Nephron (organoid): Measurements from ENCODE around the gene TNS1.
A peak's percentile ranks its signal among the peaks of the same experiment; 100 is the strongest.

Experiments used
- H3K27ac Mint-ChIP-seq, 3 experiments: 2 replicates each; pipeline ENCODE4 v1.8.0; 2020; ENCODE audit warnings: mixed read lengths in 3 of 3, mild to moderate bottlenecking in 2 of 3, moderate library complexity in 1 of 3
- H3K27me3 Mint-ChIP-seq: 2 replicates; pipeline ENCODE4 v1.8.0; 2021; ENCODE audit warnings: low read depth, mild to moderate bottlenecking, moderate library complexity, mixed read lengths
- H3K36me3 Mint-ChIP-seq: 2 replicates; pipeline ENCODE4 v1.8.0; 2020; ENCODE audit warnings: low read depth, mixed read lengths
- H3K4me1 Mint-ChIP-seq: 2 replicates; pipeline ENCODE4 v1.8.0; 2020; ENCODE audit warnings: mixed read lengths
- H3K4me3 Mint-ChIP-seq, 3 experiments: 2 replicates each; pipeline ENCODE4 v1.8.0; 2020; ENCODE audit warnings: mild to moderate bottlenecking in 3 of 3, mixed read lengths in 3 of 3, moderate library complexity in 2 of 3
- H3K9me3 Mint-ChIP-seq: 2 replicates; pipeline ENCODE4 v1.8.0; 2020; ENCODE audit warnings: mixed read lengths
- CTCF ChIP-seq, 3 experiments: fragments of 200-600 bp; sonication (generic); IDR thresholded peaks; one replicate each; pipeline ENCODE4 v1.5.0; 2021; ENCODE audit warnings: antibody characterized with exemption in 3 of 3; ENCODE audit not compliant: unreplicated experiment in 3 of 3

The TNS1 gene

GRCh38 chr2:217914878-217915277 lies 87.9 kb downstream of the TNS1 start:
- Mint-ChIP-seq H3K4me1 (peaks cover 86% of the 10 kb centered on the region), H3K27ac (peak overlapping the region in 2 of 3 experiments; percentile 43 to 47), H3K27me3 (peaks cover 4% of the 10 kb centered on the region), H3K9me3 (no peaks in the 10 kb centered on the region), H3K36me3 (peaks cover 4% of the 10 kb centered on the region), H3K4me3 (no peak overlapping the region)
- TF ChIP-seq CTCF (IDR thresholded peaks at IDR 0.05; ENCODE audit: unreplicated experiment in 3 of 3) = no peak

DNA sequence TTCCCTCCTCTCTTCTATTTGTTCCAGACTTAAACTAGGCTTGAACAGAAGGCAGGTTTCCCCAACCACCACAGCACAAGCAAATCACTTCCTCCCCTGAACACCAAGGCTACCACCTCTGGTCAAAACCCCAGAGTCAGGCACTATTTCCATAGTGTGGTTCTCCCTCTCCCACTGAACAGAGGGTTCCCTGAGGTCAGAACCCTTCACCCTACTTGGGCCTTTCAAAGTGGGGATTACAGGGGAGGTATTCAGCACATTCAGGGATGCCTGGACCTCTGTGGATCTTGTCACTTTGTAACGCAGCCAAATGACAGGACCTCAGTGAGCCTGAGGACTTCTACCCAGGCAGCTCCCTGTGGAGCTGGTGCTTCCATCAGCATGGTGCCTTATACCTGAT lies 88.7 kb downstream of the TNS1 start:
- Mint-ChIP-seq H3K4me3 (no peak overlapping the region), H3K27ac (peak overlapping the region; percentile 24 to 35 (median 27)), H3K9me3 (no peaks in the 10 kb centered on the region), H3K27me3 (peaks cover 4% of the 10 kb centered on the region), H3K4me1 (peaks cover 91% of the 10 kb centered on the region), H3K36me3 (peaks cover 4% of the 10 kb centered on the region)
- no peak for TF ChIP-seq CTCF (IDR thresholded peaks at IDR 0.05; ENCODE audit: unreplicated experiment in 3 of 3)

DNA sequence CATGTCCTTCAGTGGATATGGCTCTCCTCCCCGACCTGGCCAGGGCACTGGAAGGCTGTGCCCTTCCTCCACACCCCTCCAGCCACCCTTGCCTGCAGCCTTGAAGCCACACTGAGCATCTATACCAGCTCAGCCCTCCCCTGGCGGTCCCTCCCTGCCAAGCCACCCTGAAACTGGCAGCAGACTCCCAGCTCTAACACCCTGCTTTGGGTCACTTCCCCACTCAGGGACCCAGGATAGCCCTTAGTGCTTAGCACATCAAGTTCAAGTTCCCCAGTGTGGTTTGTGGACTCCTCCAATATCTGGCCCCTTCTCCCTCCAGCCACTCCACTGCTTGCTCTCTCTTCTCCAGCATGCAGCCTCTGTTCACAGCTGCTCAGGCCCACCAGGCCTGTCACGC lies 89.4 kb downstream of the TNS1 start:
- H3K4me3 Mint-ChIP-seq = no peak overlapping the region
- H3K27me3 Mint-ChIP-seq = peaks cover 4% of the 10 kb centered on the region
- peak overlapping the region; percentile 24 to 35 (median 27) for H3K27ac Mint-ChIP-seq
- peaks cover 85% of the 10 kb centered on the region for H3K4me1 Mint-ChIP-seq
- peaks cover 4% of the 10 kb centered on the region for H3K36me3 Mint-ChIP-seq
- H3K9me3 Mint-ChIP-seq = no peaks in the 10 kb centered on the region
- TF ChIP-seq CTCF (IDR thresholded peaks at IDR 0.05; ENCODE audit: unreplicated experiment in 3 of 3) = no peak

- Mint-ChIP-seq H3K9me3 (no peaks in the 10 kb centered on the region), H3K4me1 (peaks cover 81% of the 10 kb centered on the region), H3K36me3 (peaks cover 4% of the 10 kb centered on the region), H3K27me3 (peaks cover 3% of the 10 kb centered on the region), H3K27ac (peak overlapping the region; percentile 32 to 84 (median 39)), H3K4me3 (peak overlapping the region in 1 of 3 experiments; percentile 22)
- no peak for TF ChIP-seq CTCF (IDR thresholded peaks at IDR 0.05; ENCODE audit: unreplicated experiment in 3 of 3)
Observed at GRCh38 chr2:217912098-217913024, 90.4 kb downstream of the TNS1 start.

DNA sequence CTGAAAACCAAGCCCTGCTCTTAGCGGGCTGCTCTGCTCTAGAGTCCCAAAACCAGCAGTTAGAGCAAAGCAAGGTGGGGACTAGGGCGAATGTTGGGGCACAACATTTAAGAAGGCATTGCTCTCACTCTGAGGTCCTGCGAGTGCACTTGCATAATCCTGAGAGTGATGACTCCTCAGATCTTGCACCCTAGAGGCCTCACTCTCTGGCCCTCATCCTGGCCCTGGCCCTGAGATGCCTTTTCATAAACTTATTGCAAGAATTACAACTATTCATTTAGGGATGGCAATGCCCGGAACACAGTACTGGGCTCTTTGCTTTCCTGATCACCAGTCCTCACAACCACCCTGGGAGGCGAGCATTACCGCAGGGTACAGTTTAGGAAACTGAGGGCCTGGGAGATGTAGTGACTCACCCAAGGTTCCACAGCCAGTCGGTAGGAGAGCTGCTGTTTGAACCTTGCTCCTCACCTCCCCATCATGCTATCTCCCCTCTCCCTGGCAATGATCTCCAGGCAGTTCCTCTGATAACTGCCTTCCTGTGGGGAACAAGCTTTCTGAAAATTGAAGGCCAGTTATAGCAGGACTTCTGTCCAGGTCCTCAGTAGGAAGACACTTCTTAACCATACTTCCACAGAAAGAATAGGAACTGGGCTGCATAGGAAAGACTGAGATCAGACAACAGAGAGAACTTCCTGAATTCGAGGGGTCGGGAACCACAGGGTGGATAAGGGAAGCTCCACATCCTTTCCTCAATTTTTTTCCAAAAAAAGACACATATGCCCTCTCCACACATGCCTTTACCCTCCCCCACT lies 91.3 kb downstream of the TNS1 start:
- no peak overlapping the region for H3K4me3 Mint-ChIP-seq
- no peaks in the 10 kb centered on the region for H3K27me3 Mint-ChIP-seq
- no peak for TF ChIP-seq CTCF (IDR thresholded peaks at IDR 0.05; ENCODE audit: unreplicated experiment in 3 of 3)
- H3K4me1 Mint-ChIP-seq = peaks cover 72% of the 10 kb centered on the region
- H3K27ac Mint-ChIP-seq = peak overlapping the region; percentile 9 to 36 (median 32)
- no peaks in the 10 kb centered on the region for H3K9me3 Mint-ChIP-seq
- peaks cover 4% of the 10 kb centered on the region for H3K36me3 Mint-ChIP-seq
